ENCODE measurements around the gene CAPN7. TPM values are rescaled to one million over a fixed set of nuclear protein-coding genes. Genes with fewer than 3 reads are reported as not detected.

Gene CAPN7
- total RNA-seq, 1 donor from 2014 or later, result 26.2 TPM

GRCh38 chr3:15218689-15219088 is 12.6 kb downstream of the CAPN7 start:
- peak overlapping the region; percentile 78 for H3K27ac ChIP-seq (replicated peaks)
- intact Hi-C loops (cut with micrococcal nuclease), result no loop called here
- DNase-seq, result no peak

DNA sequence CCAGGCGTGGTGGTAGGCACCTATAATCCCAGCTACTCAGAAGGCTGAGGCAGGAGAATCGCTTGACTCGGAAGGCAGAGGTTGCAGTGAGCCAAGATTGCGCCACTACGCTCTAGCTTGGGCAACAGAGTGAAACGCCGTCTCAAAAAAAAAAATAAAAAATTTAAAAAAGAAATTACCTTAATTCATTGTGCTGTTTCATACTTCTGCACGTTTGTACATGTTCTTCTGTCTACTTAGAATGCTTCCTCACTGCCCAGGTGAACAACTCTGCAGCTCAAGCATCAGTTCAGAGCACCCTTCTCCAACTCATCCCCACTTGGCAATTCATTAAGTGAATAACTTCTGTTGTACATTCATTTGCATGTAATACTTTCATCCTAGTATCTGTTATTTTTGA is 14.0 kb downstream of the CAPN7 start:
- Histone ChIP-seq H3K27ac (replicated peaks) (no peak overlapping the region), H3K36me3 (peaks cover 92% of the 10 kb centered on the region), H3K4me1 (peaks cover 40% of the 10 kb centered on the region), H3K9me3 (replicated peaks) (no peaks in the 10 kb centered on the region), H3K4me3 (no peak overlapping the region), H3K27me3 (ENCODE audit: low read depth) (no peaks in the 10 kb centered on the region)
- DNase-seq, result no peak
- intact Hi-C loops (cut with micrococcal nuclease), result no loop called here
- no peak for TF ChIP-seq CTCF (IDR thresholded peaks at IDR 0.05; ENCODE audit: borderline replicate concordance)

More at GRCh38 chr3:15218689-15219088, 12.6 kb downstream of the CAPN7 start:
- no peak for TF ChIP-seq CTCF (IDR thresholded peaks at IDR 0.05; ENCODE audit: borderline replicate concordance)
- Histone ChIP-seq H3K36me3 (peaks cover 94% of the 10 kb centered on the region), H3K4me3 (no peak overlapping the region), H3K4me1 (peaks cover 44% of the 10 kb centered on the region), H3K9me3 (replicated peaks) (no peaks in the 10 kb centered on the region), H3K27me3 (ENCODE audit: low read depth) (no peaks in the 10 kb centered on the region)

- DNase-seq, result no peak
- no peaks in the 10 kb centered on the region for H3K27me3 ChIP-seq (ENCODE audit: low read depth)
- H3K36me3 ChIP-seq, result peaks cover 92% of the 10 kb centered on the region
- no peak overlapping the region for H3K27ac ChIP-seq (replicated peaks)
- intact Hi-C loops (cut with micrococcal nuclease), result no loop called here
- no peaks in the 10 kb centered on the region for H3K9me3 ChIP-seq (replicated peaks)
- no peak overlapping the region for H3K4me3 ChIP-seq
- TF ChIP-seq CTCF (IDR thresholded peaks at IDR 0.05; ENCODE audit: borderline replicate concordance), result no peak
- peaks cover 34% of the 10 kb centered on the region for H3K4me1 ChIP-seq
These were observed 14.6 kb downstream of the CAPN7 start for GRCh38 chr3:15220661-15221060.

GRCh38 chr3:15221574-15222217 is 15.7 kb downstream of the CAPN7 start:
- TF ChIP-seq CTCF (IDR thresholded peaks at IDR 0.05; ENCODE audit: borderline replicate concordance), result no peak
- Histone ChIP-seq H3K27me3 (ENCODE audit: low read depth) (no peaks in the 10 kb centered on the region), H3K36me3 (peaks cover 94% of the 10 kb centered on the region), H3K9me3 (replicated peaks) (no peaks in the 10 kb centered on the region), H3K4me1 (peaks cover 33% of the 10 kb centered on the region), H3K4me3 (no peak overlapping the region), H3K27ac (replicated peaks) (no peak overlapping the region)
- no peak for DNase-seq
- intact Hi-C loops (cut with micrococcal nuclease), result no loop called here

- no peak overlapping the region for H3K4me3 ChIP-seq
- H3K36me3 ChIP-seq, result peaks cover 91% of the 10 kb centered on the region
- no peaks in the 10 kb centered on the region for H3K27me3 ChIP-seq (ENCODE audit: low read depth)
- H3K4me1 ChIP-seq, result peaks cover 14% of the 10 kb centered on the region
- intact Hi-C loops (cut with micrococcal nuclease), result no loop called here
- TF ChIP-seq CTCF (IDR thresholded peaks at IDR 0.05; ENCODE audit: borderline replicate concordance), result no peak
- DNase-seq, result no peak
- no peak overlapping the region for H3K27ac ChIP-seq (replicated peaks)
- no peaks in the 10 kb centered on the region for H3K9me3 ChIP-seq (replicated peaks)
These were observed 17.9 kb downstream of the CAPN7 start for GRCh38 chr3:15223685-15224572.
